HG03039 (cell line): ENCODE measurements around the gene TAF8.

Experiments used
- ATAC-seq: cut with Tn5 transposase; IDR thresholded peaks from one replicate; pipeline ENCODE4 v1.9.1; 2021; ENCODE audit warnings: mild to moderate bottlenecking, moderate library complexity; ENCODE audit not compliant: unreplicated experiment

Gene TAF8

GRCh38 chr6:42049948-42050296, 402 bp upstream of the TAF8 start:
- ATAC-seq = no peak

GRCh38 chr6:42051268-42051653, 937 bp downstream of the TAF8 start:
- ATAC-seq = no peak

GRCh38 chr6:42053601-42054000, 3.3 kb downstream of the TAF8 start:
- ATAC-seq = no peak

- ATAC-seq = no peak
Observed at GRCh38 chr6:42059743-42060142, 9.4 kb downstream of the TAF8 start.

- no peak for ATAC-seq
Observed at GRCh38 chr6:42066156-42066675, 15.9 kb downstream of the TAF8 start.

- no peak for ATAC-seq
Observed at GRCh38 chr6:42068173-42068572, 17.8 kb downstream of the TAF8 start.

- ATAC-seq = no peak
Observed at GRCh38 chr6:42068872-42069522, 18.7 kb downstream of the TAF8 start.

- no peak for ATAC-seq
Observed at GRCh38 chr6:42071881-42072583, 21.7 kb downstream of the TAF8 start.

GRCh38 chr6:42073287-42073686, 23.0 kb downstream of the TAF8 start:
- no peak for ATAC-seq

GRCh38 chr6:42075159-42075838, 25.0 kb downstream of the TAF8 start:
- ATAC-seq = no peak

GRCh38 chr6:42078386-42078785, 28.1 kb downstream of the TAF8 start:
- ATAC-seq = no peak

GRCh38 chr6:42079941-42080464, 29.7 kb downstream of the TAF8 start:
- no peak for ATAC-seq

GRCh38 chr6:42083530-42083929, 33.2 kb downstream of the TAF8 start:
- no peak for ATAC-seq

- no peak for ATAC-seq
Observed at GRCh38 chr6:42084889-42085288, 34.6 kb downstream of the TAF8 start.

- no peak for ATAC-seq
Observed at GRCh38 chr6:42086046-42087035, 36.0 kb downstream of the TAF8 start.

- ATAC-seq = no peak
Observed at GRCh38 chr6:42088101-42088591, 37.8 kb downstream of the TAF8 start.

- no peak for ATAC-seq
Observed at GRCh38 chr6:42090819-42091717, 40.7 kb downstream of the TAF8 start.

- no peak for ATAC-seq
Observed at GRCh38 chr6:42091718-42092023, 41.3 kb downstream of the TAF8 start.

- no peak for ATAC-seq
Observed at GRCh38 chr6:42093582-42094329, 43.4 kb downstream of the TAF8 start.
